ENCODE measurements around the gene HYAL2. TPM values are rescaled to one million over a fixed set of nuclear protein-coding genes. Genes with fewer than 3 reads are reported as not detected.

The HYAL2 gene
- total RNA-seq, 2 experiments from 2014 or later: 6.5 to 6.8 TPM

DNA sequence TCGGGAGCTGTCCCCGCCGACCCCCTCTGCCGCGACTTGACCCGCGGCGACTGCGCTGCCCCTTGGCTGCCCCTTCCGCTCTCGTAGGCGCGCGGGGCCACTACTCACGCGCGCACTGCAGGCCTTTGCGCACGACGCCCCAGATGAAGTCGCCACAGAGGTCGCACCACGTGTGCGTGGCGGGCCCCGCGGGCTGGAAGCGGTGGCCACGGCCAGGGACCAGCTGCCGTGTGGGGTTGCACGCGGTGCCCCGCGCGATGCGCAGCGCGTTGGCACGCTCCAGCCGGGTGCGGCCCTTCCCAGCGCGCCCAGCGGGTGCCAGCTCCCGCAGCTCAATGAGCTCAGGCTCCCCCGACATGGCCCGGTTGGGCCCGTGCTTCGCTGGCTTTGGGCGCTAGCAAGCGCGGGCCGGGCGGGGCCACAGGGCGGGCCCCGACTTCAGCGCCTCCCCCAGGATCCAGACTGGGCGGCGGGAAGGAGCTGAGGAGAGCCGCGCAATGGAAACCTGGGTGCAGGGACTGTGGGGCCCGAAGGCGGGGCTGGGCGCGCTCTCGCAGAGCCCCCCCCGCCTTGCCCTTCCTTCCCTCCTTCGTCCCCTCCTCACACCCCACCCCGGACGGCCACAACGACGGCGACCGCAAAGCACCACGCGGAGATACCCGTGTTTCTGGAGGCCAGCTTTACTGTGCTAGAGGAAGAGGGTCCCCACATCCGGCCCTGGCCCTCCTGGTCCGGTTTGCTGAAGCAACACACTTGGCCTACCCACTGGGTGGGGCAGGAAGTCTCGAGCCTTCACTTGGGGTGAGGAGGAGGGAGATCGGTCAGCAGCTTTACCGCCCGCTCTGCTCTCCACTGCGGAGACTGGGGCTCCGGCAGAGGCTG lies 18.1 kb upstream of the HYAL2 start, which contains the start of gene RASSF1:
RASSF1 (minus strand) TSS at position 389 of the 882 bp plus-strand sequence; CDS start at position 358, 31 bp downstream.
- peaks cover 40% of the 10 kb centered on the region for H3K36me3 Mint-ChIP-seq
- peak within 1 kb of the TSS; percentile 98 for H3K27ac Mint-ChIP-seq
- no peaks in the 10 kb centered on the region for H3K27me3 Mint-ChIP-seq
- peaks cover 26% of the 10 kb centered on the region for H3K4me1 Mint-ChIP-seq
- DNase-seq: peak; percentile 86
- no peaks in the 10 kb centered on the region for H3K9me3 Mint-ChIP-seq
- peak within 1 kb of the TSS; percentile 97 for H3K4me3 Mint-ChIP-seq

- H3K27me3 Mint-ChIP-seq: no peaks in the 10 kb centered on the region
- H3K4me3 Mint-ChIP-seq: peak overlapping the region; percentile 97
- no peaks in the 10 kb centered on the region for H3K9me3 Mint-ChIP-seq
- peaks cover 46% of the 10 kb centered on the region for H3K36me3 Mint-ChIP-seq
- peaks cover 32% of the 10 kb centered on the region for H3K4me1 Mint-ChIP-seq
- no peak for DNase-seq
- H3K27ac Mint-ChIP-seq: peak overlapping the region; percentile 98
These were observed 17.6 kb upstream of the HYAL2 start for GRCh38 chr3:50340147-50340447.

- no peaks in the 10 kb centered on the region for H3K27me3 Mint-ChIP-seq
- DNase-seq: no peak
- H3K4me1 Mint-ChIP-seq: peaks cover 32% of the 10 kb centered on the region
- no peaks in the 10 kb centered on the region for H3K9me3 Mint-ChIP-seq
- peaks cover 47% of the 10 kb centered on the region for H3K36me3 Mint-ChIP-seq
- peak overlapping the region; percentile 97 for H3K4me3 Mint-ChIP-seq
- peak overlapping the region; percentile 98 for H3K27ac Mint-ChIP-seq
These were observed 17.1 kb upstream of the HYAL2 start for GRCh38 chr3:50339485-50340146.

GRCh38 chr3:50338965-50339364 lies 16.4 kb upstream of the HYAL2 start:
- H3K4me1 Mint-ChIP-seq: peaks cover 37% of the 10 kb centered on the region
- H3K9me3 Mint-ChIP-seq: no peaks in the 10 kb centered on the region
- peak overlapping the region; percentile 98 for H3K27ac Mint-ChIP-seq

GRCh38 chr3:50337175-50337861 lies 14.8 kb upstream of the HYAL2 start:
- peaks cover 62% of the 10 kb centered on the region for H3K36me3 Mint-ChIP-seq

More at GRCh38 chr3:50338965-50339364, 16.4 kb upstream of the HYAL2 start:
- H3K27me3 Mint-ChIP-seq: no peaks in the 10 kb centered on the region
- no peak for DNase-seq
- peaks cover 53% of the 10 kb centered on the region for H3K36me3 Mint-ChIP-seq
- H3K4me3 Mint-ChIP-seq: peak overlapping the region; percentile 97

GRCh38 chr3:50336452-50337174 lies 14.1 kb upstream of the HYAL2 start:
- Mint-ChIP-seq H3K36me3 (peaks cover 66% of the 10 kb centered on the region), H3K9me3 (no peaks in the 10 kb centered on the region), H3K27ac (peak overlapping the region; percentile 98), H3K4me3 (peak overlapping the region; percentile 97), H3K4me1 (peaks cover 49% of the 10 kb centered on the region), H3K27me3 (no peaks in the 10 kb centered on the region)
- DNase-seq: no peak

More at GRCh38 chr3:50337175-50337861, 14.8 kb upstream of the HYAL2 start:
- H3K27ac Mint-ChIP-seq: peak overlapping the region; percentile 98
- no peaks in the 10 kb centered on the region for H3K9me3 Mint-ChIP-seq
- H3K4me3 Mint-ChIP-seq: peak overlapping the region; percentile 97
- no peaks in the 10 kb centered on the region for H3K27me3 Mint-ChIP-seq
- peak; percentile 98 for DNase-seq
- peaks cover 47% of the 10 kb centered on the region for H3K4me1 Mint-ChIP-seq

DNA sequence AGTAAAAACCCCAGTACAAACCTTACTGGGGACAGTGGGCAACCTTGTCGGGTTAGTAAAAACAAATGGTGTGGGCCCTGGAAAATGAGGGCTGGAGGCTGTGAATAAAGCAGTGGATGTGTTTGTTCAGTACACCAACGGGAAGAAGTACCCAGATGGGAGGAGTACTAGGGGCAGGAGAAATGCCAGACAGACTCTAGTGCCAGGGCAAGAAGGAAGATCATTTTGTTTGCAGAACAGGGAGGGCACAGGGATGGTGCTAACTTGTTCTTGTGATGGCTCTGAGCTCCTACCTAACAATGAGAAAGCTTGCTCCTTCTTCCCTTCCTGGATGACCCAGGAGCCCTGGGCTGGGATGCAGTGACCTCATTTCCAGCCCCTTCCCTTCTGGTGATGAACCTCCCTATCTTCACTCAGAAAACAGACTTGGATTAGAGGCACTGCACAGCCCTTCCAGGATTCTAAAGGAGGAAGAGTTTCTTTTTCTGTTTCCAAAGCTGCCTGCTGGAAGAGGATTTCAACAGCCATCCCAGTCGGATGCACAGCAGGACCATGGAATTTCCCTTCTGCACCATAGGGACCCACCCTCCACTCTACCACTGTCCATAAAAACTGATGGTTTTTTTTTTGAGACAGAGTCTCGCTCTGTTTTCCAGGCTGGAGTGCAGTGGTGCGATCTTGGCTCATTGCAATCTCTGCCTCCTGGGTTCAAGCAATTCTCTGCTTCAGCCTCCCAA lies 12.0 kb upstream of the HYAL2 start:
- DNase-seq: no peak
- H3K27ac Mint-ChIP-seq: peak overlapping the region; percentile 88
- no peaks in the 10 kb centered on the region for H3K27me3 Mint-ChIP-seq
- no peaks in the 10 kb centered on the region for H3K9me3 Mint-ChIP-seq
- H3K4me3 Mint-ChIP-seq: peak overlapping the region; percentile 97
- H3K4me1 Mint-ChIP-seq: peaks cover 41% of the 10 kb centered on the region
- peaks cover 59% of the 10 kb centered on the region for H3K36me3 Mint-ChIP-seq

- H3K27me3 Mint-ChIP-seq: no peaks in the 10 kb centered on the region
- H3K4me1 Mint-ChIP-seq: peaks cover 42% of the 10 kb centered on the region
- peak overlapping the region; percentile 88 for H3K27ac Mint-ChIP-seq
- no peak for DNase-seq
- H3K4me3 Mint-ChIP-seq: peak overlapping the region; percentile 97
- H3K36me3 Mint-ChIP-seq: peaks cover 52% of the 10 kb centered on the region
- no peaks in the 10 kb centered on the region for H3K9me3 Mint-ChIP-seq
These were observed 11.3 kb upstream of the HYAL2 start for GRCh38 chr3:50333744-50334328.

DNA sequence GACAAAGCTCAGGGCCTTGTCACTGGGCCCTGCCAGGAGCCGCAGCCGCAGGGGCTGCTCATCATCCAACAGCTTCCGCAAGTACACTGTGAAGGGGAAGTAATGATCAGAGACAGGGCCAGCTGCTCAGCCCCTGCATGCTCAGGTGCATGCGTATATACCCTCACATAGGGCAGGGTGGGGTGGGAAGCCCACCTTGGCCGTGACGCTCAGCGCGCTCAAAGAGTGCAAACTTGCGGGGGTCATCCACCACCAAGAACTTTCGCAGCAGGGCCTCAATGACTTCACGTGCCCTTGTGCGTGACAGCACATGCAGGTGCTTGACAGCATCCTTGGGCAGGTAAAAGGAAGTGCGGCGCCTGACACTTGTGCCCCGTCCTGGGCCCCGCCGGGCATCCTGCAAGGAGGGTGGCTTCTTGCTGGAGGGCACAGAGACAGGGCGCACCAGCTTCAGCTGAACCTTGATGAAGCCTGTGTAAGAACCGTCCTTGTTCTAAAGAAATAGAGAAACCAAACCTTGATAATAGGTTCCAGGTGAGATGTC lies 8.9 kb upstream of the HYAL2 start:
- Mint-ChIP-seq H3K27me3 (no peaks in the 10 kb centered on the region), H3K4me1 (peaks cover 42% of the 10 kb centered on the region), H3K4me3 (no peak overlapping the region), H3K9me3 (no peaks in the 10 kb centered on the region), H3K27ac (peak overlapping the region; percentile 34), H3K36me3 (peaks cover 35% of the 10 kb centered on the region)
- DNase-seq: no peak

GRCh38 chr3:50330330-50330729 lies 7.8 kb upstream of the HYAL2 start:
- Mint-ChIP-seq H3K4me1 (peaks cover 38% of the 10 kb centered on the region), H3K36me3 (peaks cover 26% of the 10 kb centered on the region)
- DNase-seq: no peak

GRCh38 chr3:50327943-50328691 lies 5.6 kb upstream of the HYAL2 start, which contains the start of gene TUSC2:
Gene TUSC2 (minus strand): TSS chr3:50328223. CDS start chr3:50328099, 124 bp downstream.
- no peaks in the 10 kb centered on the region for H3K27me3 Mint-ChIP-seq
- peak within 1 kb of the TSS; percentile 82 for H3K27ac Mint-ChIP-seq
- peaks cover 9% of the 10 kb centered on the region for H3K36me3 Mint-ChIP-seq
- peaks cover 34% of the 10 kb centered on the region for H3K4me1 Mint-ChIP-seq
- DNase-seq: peak; percentile 95
- peak within 1 kb of the TSS; percentile 87 for H3K4me3 Mint-ChIP-seq
- H3K9me3 Mint-ChIP-seq: no peaks in the 10 kb centered on the region

More at GRCh38 chr3:50330330-50330729, 7.8 kb upstream of the HYAL2 start:
- Mint-ChIP-seq H3K4me3 (no peak overlapping the region), H3K9me3 (no peaks in the 10 kb centered on the region), H3K27ac (no peak overlapping the region), H3K27me3 (no peaks in the 10 kb centered on the region)

- Mint-ChIP-seq H3K4me3 (peak overlapping the region; percentile 87), H3K9me3 (no peaks in the 10 kb centered on the region), H3K36me3 (peaks cover 4% of the 10 kb centered on the region), H3K4me1 (peaks cover 32% of the 10 kb centered on the region), H3K27me3 (no peaks in the 10 kb centered on the region), H3K27ac (peak overlapping the region; percentile 67)
- no peak for DNase-seq
These were observed 4.6 kb upstream of the HYAL2 start for GRCh38 chr3:50327129-50327528.

DNA sequence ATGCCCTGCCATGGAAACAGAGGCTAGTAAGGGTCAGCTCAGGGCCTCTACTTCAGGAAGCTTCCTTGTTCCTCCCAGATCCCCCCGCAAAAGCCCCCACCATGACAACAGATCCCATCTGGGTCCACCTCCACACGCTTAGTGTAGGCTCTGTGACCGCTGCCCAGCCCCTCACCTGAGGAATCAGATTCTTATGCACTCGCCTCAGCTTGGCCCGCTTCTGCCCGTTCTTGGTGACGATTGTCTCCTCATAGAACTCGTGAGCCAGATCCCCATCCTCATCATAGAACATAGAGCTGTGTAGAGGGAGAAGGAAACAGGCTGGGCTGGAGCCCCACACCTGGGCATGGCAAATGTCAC lies 3.6 kb upstream of the HYAL2 start:
- no peak overlapping the region for H3K27ac Mint-ChIP-seq
- no peak for DNase-seq
- peaks cover 2% of the 10 kb centered on the region for H3K36me3 Mint-ChIP-seq
- H3K4me1 Mint-ChIP-seq: peaks cover 32% of the 10 kb centered on the region
- no peak overlapping the region for H3K4me3 Mint-ChIP-seq
- H3K9me3 Mint-ChIP-seq: no peaks in the 10 kb centered on the region
- no peaks in the 10 kb centered on the region for H3K27me3 Mint-ChIP-seq
